ENCODE measurements around the gene C12orf43. TPM values are rescaled to one million over a fixed set of nuclear protein-coding genes. Genes with fewer than 3 reads are reported as not detected.

C12orf43 gene
- total RNA-seq, 2 donors from 2014 or later: 8.8 to 12.1 TPM

DNA sequence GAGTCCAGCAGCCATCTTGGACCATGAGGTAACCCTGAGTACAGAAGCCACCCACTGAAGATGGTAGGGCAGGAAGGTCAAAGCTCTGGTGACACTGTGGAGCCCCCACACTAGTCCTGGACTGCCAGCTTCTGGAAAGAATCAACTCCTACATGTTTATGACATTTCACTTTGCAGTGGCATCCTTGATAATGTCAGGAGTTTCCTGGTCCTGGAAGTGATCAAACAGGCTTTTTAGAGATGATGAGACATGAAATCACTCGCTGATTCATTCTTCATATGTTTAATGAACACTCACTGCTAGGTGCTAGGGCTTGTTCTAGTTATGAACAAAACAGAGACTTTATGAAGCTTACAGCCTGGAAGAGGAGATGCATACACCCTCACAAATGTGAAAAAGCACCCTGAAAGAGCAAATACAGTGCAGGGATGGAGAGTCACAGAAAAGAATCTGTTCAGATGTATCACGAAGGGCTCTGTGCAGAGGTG lies 53.7 kb downstream of the C12orf43 start:
- no peak overlapping the region for H3K27ac ChIP-seq
- H3K27me3 ChIP-seq: no peaks in the 10 kb centered on the region
- H3K4me3 ChIP-seq: no peak overlapping the region

DNA sequence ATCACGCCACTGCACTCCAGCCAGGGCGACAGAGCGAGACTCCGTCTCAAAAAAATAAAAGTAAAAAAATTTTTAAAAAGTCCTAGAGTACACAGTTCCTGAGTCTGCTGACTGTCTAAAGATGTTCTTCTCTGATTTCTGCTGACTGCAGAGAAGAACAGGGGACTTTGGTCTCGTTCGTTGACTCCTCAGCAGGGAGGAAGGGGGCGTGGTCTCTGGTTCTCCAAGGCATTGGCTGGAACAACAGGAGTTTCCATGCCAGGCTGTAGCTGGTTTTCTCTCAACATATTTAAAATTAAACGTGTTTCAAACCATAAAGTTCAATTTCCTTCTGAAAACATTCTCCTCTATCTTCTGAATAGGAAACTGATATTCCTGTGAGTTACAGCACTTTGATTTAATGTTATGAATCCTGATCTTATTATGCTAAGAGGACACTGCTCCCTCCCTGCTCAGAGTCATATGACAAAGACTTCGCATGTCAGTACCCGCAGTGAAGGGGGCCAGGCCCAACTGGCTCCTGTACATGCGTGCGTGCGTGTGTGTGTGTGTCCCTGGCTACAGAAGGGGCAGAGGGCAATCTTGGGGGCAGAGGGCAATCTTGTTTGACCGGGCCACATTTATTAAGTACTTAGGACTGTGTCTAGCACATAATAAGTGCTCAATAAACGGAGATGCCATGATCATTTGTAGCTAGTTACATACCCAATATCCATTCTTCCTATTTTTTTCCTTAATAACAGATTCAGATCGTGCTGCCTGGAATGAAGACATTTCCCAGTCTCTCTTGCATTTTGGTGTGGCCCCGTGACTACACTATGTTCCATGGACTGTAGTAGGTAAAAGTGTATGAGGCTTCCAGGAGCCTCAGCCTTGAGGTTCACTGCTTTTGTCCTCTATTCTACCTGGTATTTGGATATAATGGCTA lies 54.4 kb downstream of the C12orf43 start:
- H3K36me3 ChIP-seq: no peaks in the 10 kb centered on the region
- H3K4me3 ChIP-seq: no peak overlapping the region
- TF ChIP-seq, protein P1, sequence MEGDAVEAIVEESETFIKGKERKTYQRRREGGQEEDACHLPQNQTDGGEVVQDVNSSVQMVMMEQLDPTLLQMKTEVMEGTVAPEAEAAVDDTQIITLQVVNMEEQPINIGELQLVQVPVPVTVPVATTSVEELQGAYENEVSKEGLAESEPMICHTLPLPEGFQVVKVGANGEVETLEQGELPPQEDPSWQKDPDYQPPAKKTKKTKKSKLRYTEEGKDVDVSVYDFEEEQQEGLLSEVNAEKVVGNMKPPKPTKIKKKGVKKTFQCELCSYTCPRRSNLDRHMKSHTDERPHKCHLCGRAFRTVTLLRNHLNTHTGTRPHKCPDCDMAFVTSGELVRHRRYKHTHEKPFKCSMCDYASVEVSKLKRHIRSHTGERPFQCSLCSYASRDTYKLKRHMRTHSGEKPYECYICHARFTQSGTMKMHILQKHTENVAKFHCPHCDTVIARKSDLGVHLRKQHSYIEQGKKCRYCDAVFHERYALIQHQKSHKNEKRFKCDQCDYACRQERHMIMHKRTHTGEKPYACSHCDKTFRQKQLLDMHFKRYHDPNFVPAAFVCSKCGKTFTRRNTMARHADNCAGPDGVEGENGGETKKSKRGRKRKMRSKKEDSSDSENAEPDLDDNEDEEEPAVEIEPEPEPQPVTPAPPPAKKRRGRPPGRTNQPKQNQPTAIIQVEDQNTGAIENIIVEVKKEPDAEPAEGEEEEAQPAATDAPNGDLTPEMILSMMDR (IDR thresholded peaks at IDR 0.05): no peak
- H3K27me3 ChIP-seq: no peaks in the 10 kb centered on the region
- H3K27ac ChIP-seq: no peak overlapping the region
- no peak for DNase-seq (ENCODE audit: low spot score)
- no peaks in the 10 kb centered on the region for H3K4me1 ChIP-seq
- H3K9me3 ChIP-seq: no peaks in the 10 kb centered on the region

More for the DNA sequence above, 53.7 kb downstream of the C12orf43 start:
- Histone ChIP-seq H3K9me3 (no peaks in the 10 kb centered on the region), H3K36me3 (no peaks in the 10 kb centered on the region), H3K4me1 (no peaks in the 10 kb centered on the region)
- TF ChIP-seq, protein P1 (IDR thresholded peaks at IDR 0.05): no peak
- DNase-seq (ENCODE audit: low spot score): no peak

DNA sequence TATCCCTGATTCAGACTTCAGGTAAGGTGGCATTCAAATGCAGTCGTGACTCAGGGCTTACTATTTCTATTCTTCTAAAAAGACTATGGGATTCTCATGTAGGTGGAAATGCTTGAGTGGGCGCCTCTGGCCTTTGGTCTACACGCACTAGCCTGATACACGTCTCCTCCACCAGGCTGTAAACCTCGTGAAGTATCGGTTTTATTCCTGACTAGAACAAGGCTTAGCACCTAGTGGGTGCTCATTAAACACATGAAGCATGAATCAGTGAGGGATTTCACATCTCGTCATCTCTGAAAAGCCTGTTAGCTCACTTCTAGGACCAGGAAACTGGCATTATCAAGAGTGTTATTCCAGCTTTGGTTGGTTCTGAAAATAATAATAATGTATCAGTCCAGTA lies 55.6 kb downstream of the C12orf43 start:
- no peak overlapping the region for H3K4me3 ChIP-seq
- no peaks in the 10 kb centered on the region for H3K4me1 ChIP-seq
- no peaks in the 10 kb centered on the region for H3K36me3 ChIP-seq
- no peak for DNase-seq (ENCODE audit: low spot score)
- H3K27ac ChIP-seq: no peak overlapping the region
- H3K9me3 ChIP-seq: no peaks in the 10 kb centered on the region
- H3K27me3 ChIP-seq: no peaks in the 10 kb centered on the region
- TF ChIP-seq, protein P1 (IDR thresholded peaks at IDR 0.05): no peak

DNA sequence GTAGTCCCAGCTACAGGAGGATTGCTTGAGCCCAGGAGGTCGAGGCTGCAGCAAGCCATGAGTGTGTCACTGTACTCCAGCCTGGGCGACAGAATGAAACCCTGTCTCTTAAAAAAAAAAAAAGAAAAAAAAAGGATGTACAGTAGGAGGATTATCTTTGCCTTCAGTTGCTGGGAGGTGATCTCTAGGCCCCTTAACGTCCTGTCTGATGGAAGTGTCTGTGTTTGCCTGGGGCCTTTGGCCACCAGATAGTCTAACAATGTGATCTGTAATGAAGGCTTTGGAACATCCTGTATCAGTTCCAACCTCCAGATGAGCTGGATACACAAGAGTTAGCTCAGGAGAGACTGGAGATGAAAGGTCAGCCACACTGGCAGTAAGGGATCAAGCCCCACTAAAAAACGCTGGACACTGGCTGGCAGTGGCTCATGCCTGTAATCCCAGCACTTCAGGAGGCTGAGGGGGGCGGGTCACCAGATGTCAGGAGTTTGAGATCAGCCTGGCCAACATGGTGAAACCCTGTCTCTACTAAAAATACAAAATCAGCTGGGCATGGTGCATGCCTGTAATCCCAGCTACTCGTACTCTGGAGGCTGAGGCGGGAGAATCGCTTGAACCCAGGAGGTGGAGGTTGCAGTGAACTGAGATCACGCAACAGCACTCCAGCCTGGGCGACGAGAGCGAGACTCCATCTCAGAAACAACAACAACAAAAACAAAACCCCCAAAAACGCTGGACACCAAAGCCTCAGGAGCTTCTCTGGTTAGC lies 57.0 kb downstream of the C12orf43 start:
- Histone ChIP-seq H3K27me3 (no peaks in the 10 kb centered on the region), H3K4me1 (no peaks in the 10 kb centered on the region), H3K27ac (no peak overlapping the region), H3K4me3 (no peak overlapping the region), H3K9me3 (no peaks in the 10 kb centered on the region), H3K36me3 (no peaks in the 10 kb centered on the region)
- TF ChIP-seq, protein P1 (IDR thresholded peaks at IDR 0.05): no peak
- DNase-seq (ENCODE audit: low spot score): no peak

DNA sequence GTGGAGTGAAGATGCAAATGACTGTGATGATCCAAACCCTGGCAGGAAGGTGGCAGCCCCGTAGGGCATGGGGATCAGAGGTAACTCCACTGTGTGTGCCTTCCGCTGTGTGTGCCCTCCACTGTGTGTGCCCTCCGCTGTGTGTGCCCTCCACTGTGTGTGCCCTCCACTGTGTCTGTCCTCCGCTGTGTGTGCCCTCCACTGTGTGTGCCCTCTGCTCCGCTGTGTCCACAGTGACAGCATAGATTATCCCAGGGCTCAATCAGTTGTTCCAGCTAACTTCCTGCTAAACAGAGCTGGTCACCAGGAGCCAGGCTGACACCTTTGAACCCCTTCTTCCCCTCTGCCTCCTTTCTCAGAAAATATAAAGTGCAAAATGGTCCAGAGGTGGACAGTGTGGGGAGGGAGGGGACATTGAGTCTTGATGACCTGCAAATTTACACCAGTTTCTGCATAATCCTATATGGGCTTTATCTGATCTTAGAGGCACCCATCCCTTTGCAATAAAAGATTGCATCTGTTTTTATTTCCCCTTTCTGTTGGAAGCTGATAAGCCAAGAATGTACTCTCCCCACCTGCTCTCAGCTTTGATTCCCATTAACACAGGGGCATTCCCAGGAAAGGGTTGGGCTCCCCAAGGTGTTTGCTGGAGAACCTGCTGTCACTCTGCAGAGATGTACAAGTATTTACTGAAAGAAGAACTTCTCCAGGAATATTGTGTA lies 59.5 kb downstream of the C12orf43 start:
- H3K4me1 ChIP-seq: no peaks in the 10 kb centered on the region
- H3K4me3 ChIP-seq: no peak overlapping the region
- no peaks in the 10 kb centered on the region for H3K27me3 ChIP-seq
- no peaks in the 10 kb centered on the region for H3K9me3 ChIP-seq
- DNase-seq (ENCODE audit: low spot score): no peak
- TF ChIP-seq, protein P1 (IDR thresholded peaks at IDR 0.05): no peak
- no peaks in the 10 kb centered on the region for H3K36me3 ChIP-seq
- no peak overlapping the region for H3K27ac ChIP-seq

Data from right atrium auricular region (tissue), 2 donors.